K562 (cell line): Measurements from ENCODE around the gene KLHL22. TPM values are rescaled to one million over a fixed set of nuclear protein-coding genes. Genes with fewer than 3 reads are reported as not detected.
A peak's percentile ranks its signal among the peaks of the same experiment; 100 is the strongest.

ENCODE experiments used
- HDAC6 ChIP-seq: IDR thresholded peaks from 2 replicates; pipeline ENCODE4 v1.6.1; 2012; ENCODE audit warnings: low read depth, mild to moderate bottlenecking, control low read depth, inconsistent platforms, low read length, moderate library complexity
- MCM7 ChIP-seq, 2 experiments: fragments of 450-650 bp; IDR thresholded peaks; 2 replicates each; pipeline ENCODE4 v1.6.1; 2016 to 2018
- MYNN ChIP-seq, 2 experiments: sonication (generic); formaldehyde crosslinking in 1 of 2; IDR thresholded peaks; 2 replicates each; pipeline versions ENCODE4 v1.5.0 to v1.6.1; 2016 to 2020; ENCODE audit warnings: antibody characterized with exemption in 1 of 2, missing genetic modification reagents in 1 of 2
- NRF1 ChIP-seq, 2 experiments: fragments of 450-650 bp; IDR thresholded peaks in 1 of 2; conservative IDR thresholded peaks in 1 of 2; 2 replicates each; pipeline ENCODE4 v1.6.1; 2014; ENCODE audit warnings: mild to moderate bottlenecking in 2 of 2
- SAFB ChIP-seq: fragments of 200-400 bp; formaldehyde crosslinking; IDR thresholded peaks from 2 replicates; pipeline ENCODE4 v1.6.1; 2017; ENCODE audit warnings: low read depth, low read length, borderline replicate concordance
- ZNF785 ChIP-seq: fragments of 250-450 bp; sonication (Bioruptor Pico); IDR thresholded peaks from 2 replicates; pipeline ENCODE4 v1.4.0; 2020; ENCODE audit warnings: mild to moderate bottlenecking
- polyA plus RNA-seq, 8 experiments: library from polyadenylated mRNA; depleted of rRNA in 4 of 8; stranded (reverse) in 5 of 8; unstranded in 3 of 8; fragments of >200 nt; fragmentation: Nextera tagmentation in 2 of 8; fragmentation: Illumina TruSeq in 1 of 8; extraction: Ambion mirVana in 2 of 8; extraction: Trizol in 1 of 8; gene quantifications; 2 replicates each; pipeline versions ENCODE4 v1.2.1 to v1.2.3, GENCODE V29; 2011 to 2014; ENCODE audit warnings: inconsistent platforms in 1 of 8, missing spikeins in 1 of 8
- total RNA-seq, 7 experiments: library from RNA; depleted of rRNA in 6 of 7; stranded (reverse); fragments of >200 nt in 6 of 7; fragmentation: Illumina TruSeq in 2 of 7; extraction: Trizol in 2 of 7; gene quantifications; 2 replicates each; pipeline versions ENCODE4 v1.2.1 to v1.2.3, GENCODE V29; 2011 to 2021; ENCODE audit warnings: low replicate concordance in 1 of 7
- TF ChIP-seq, protein P1 (sequence below): fragments of 450-650 bp; IDR thresholded peaks from 2 replicates; pipeline ENCODE4 v1.6.1; 2016; ENCODE audit warnings: missing biosample characterization, missing genetic modification characterization
- TF ChIP-seq, protein P2 (sequence below): fragments of 450-650 bp; IDR thresholded peaks from one replicate; pipeline ENCODE4 v1.6.1; 2018; ENCODE audit warnings: mild to moderate bottlenecking, moderate library complexity; ENCODE audit not compliant: partially characterized antibody
- TF ChIP-seq, protein P3 (sequence below): fragments of 450-650 bp; IDR thresholded peaks from 2 replicates; pipeline ENCODE4 v1.6.1; 2016; ENCODE audit warnings: mild to moderate bottlenecking, moderate library complexity
- TF ChIP-seq, protein P4 (sequence below): fragments of 250-450 bp; sonication (Bioruptor Pico); IDR thresholded peaks from 2 replicates; pipeline ENCODE4 v1.8.0; 2022; ENCODE audit warnings: moderate library complexity, mild to moderate bottlenecking, inconsistent platforms
- TF ChIP-seq, protein P5 (sequence below): fragments of 450-650 bp; IDR thresholded peaks from 2 replicates; pipeline ENCODE4 v1.6.1; 2016; ENCODE audit warnings: antibody characterized with exemption

The KLHL22 gene
- total and polyA plus RNA-seq, 9 of the 15 experiments (the other 6 are each of a cell fraction or from before 2014, with no cell fraction given): 1.3 to 25.6 (median 15.2) TPM

DNA sequence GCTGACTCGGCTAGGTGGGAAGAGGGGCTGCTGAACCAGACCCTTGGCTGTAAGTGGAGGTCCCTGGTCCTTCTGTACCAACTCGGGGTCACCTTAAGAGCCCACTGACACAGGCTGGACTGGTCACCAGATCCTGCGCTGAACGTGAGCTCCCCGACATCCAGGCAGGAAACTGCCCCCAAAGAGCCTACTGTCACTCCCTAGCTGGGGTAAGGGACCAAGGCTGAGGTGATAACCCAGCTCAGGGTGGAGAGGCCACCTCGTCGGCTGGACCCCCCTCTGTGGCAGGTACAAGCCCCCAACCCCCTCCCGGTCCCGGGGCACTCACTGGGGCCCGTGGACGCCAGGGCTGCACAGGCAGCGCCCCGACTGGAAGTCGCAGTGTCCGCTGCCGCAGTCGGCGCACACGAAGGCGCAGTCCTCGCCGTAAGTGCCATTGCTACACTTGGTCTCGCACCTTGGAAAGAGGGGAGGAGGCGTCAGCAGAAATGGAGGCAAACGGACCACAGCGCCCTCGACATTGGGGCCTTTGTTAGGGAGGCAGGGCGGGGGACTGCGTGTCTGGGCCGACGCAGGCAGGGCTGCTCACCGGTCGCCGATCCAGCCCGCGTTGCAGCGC is 65.4 kb downstream of the KLHL22 start (continued):
- TF ChIP-seq MYNN (IDR thresholded peaks at IDR 0.05): no peak
- TF ChIP-seq MYNN (CRISPR knock-in tag; IDR thresholded peaks at IDR 0.05): no peak
- TF ChIP-seq, protein P1, sequence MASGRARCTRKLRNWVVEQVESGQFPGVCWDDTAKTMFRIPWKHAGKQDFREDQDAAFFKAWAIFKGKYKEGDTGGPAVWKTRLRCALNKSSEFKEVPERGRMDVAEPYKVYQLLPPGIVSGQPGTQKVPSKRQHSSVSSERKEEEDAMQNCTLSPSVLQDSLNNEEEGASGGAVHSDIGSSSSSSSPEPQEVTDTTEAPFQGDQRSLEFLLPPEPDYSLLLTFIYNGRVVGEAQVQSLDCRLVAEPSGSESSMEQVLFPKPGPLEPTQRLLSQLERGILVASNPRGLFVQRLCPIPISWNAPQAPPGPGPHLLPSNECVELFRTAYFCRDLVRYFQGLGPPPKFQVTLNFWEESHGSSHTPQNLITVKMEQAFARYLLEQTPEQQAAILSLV (tag): no peak
- TF ChIP-seq ZNF785 (CRISPR knock-in tag): no peak
- peak; percentile 58; the same call in 1 of the 2 replicates for TF ChIP-seq HDAC6
- no peak for TF ChIP-seq MCM7 (IDR thresholded peaks at IDR 0.05)
- TF ChIP-seq, protein P2, sequence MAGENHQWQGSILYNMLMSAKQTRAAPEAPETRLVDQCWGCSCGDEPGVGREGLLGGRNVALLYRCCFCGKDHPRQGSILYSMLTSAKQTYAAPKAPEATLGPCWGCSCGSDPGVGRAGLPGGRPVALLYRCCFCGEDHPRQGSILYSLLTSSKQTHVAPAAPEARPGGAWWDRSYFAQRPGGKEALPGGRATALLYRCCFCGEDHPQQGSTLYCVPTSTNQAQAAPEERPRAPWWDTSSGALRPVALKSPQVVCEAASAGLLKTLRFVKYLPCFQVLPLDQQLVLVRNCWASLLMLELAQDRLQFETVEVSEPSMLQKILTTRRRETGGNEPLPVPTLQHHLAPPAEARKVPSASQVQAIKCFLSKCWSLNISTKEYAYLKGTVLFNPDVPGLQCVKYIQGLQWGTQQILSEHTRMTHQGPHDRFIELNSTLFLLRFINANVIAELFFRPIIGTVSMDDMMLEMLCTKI: no peak
- TF ChIP-seq, protein P3, sequence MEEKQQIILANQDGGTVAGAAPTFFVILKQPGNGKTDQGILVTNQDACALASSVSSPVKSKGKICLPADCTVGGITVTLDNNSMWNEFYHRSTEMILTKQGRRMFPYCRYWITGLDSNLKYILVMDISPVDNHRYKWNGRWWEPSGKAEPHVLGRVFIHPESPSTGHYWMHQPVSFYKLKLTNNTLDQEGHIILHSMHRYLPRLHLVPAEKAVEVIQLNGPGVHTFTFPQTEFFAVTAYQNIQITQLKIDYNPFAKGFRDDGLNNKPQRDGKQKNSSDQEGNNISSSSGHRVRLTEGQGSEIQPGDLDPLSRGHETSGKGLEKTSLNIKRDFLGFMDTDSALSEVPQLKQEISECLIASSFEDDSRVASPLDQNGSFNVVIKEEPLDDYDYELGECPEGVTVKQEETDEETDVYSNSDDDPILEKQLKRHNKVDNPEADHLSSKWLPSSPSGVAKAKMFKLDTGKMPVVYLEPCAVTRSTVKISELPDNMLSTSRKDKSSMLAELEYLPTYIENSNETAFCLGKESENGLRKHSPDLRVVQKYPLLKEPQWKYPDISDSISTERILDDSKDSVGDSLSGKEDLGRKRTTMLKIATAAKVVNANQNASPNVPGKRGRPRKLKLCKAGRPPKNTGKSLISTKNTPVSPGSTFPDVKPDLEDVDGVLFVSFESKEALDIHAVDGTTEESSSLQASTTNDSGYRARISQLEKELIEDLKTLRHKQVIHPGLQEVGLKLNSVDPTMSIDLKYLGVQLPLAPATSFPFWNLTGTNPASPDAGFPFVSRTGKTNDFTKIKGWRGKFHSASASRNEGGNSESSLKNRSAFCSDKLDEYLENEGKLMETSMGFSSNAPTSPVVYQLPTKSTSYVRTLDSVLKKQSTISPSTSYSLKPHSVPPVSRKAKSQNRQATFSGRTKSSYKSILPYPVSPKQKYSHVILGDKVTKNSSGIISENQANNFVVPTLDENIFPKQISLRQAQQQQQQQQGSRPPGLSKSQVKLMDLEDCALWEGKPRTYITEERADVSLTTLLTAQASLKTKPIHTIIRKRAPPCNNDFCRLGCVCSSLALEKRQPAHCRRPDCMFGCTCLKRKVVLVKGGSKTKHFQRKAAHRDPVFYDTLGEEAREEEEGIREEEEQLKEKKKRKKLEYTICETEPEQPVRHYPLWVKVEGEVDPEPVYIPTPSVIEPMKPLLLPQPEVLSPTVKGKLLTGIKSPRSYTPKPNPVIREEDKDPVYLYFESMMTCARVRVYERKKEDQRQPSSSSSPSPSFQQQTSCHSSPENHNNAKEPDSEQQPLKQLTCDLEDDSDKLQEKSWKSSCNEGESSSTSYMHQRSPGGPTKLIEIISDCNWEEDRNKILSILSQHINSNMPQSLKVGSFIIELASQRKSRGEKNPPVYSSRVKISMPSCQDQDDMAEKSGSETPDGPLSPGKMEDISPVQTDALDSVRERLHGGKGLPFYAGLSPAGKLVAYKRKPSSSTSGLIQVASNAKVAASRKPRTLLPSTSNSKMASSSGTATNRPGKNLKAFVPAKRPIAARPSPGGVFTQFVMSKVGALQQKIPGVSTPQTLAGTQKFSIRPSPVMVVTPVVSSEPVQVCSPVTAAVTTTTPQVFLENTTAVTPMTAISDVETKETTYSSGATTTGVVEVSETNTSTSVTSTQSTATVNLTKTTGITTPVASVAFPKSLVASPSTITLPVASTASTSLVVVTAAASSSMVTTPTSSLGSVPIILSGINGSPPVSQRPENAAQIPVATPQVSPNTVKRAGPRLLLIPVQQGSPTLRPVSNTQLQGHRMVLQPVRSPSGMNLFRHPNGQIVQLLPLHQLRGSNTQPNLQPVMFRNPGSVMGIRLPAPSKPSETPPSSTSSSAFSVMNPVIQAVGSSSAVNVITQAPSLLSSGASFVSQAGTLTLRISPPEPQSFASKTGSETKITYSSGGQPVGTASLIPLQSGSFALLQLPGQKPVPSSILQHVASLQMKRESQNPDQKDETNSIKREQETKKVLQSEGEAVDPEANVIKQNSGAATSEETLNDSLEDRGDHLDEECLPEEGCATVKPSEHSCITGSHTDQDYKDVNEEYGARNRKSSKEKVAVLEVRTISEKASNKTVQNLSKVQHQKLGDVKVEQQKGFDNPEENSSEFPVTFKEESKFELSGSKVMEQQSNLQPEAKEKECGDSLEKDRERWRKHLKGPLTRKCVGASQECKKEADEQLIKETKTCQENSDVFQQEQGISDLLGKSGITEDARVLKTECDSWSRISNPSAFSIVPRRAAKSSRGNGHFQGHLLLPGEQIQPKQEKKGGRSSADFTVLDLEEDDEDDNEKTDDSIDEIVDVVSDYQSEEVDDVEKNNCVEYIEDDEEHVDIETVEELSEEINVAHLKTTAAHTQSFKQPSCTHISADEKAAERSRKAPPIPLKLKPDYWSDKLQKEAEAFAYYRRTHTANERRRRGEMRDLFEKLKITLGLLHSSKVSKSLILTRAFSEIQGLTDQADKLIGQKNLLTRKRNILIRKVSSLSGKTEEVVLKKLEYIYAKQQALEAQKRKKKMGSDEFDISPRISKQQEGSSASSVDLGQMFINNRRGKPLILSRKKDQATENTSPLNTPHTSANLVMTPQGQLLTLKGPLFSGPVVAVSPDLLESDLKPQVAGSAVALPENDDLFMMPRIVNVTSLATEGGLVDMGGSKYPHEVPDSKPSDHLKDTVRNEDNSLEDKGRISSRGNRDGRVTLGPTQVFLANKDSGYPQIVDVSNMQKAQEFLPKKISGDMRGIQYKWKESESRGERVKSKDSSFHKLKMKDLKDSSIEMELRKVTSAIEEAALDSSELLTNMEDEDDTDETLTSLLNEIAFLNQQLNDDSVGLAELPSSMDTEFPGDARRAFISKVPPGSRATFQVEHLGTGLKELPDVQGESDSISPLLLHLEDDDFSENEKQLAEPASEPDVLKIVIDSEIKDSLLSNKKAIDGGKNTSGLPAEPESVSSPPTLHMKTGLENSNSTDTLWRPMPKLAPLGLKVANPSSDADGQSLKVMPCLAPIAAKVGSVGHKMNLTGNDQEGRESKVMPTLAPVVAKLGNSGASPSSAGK: peak; percentile 16; the same call in 1 of the 2 replicates
- TF ChIP-seq NRF1 (conservative IDR thresholded peaks at IDR 0.05 in 1 of 2, IDR thresholded peaks at IDR 0.05 in 1 of 2): no peak
- TF ChIP-seq, protein P4, sequence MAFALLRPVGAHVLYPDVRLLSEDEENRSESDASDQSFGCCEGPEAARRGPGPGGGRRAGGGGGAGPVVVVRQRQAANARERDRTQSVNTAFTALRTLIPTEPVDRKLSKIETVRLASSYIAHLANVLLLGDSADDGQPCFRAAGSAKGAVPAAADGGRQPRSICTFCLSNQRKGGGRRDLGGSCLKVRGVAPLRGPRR (CRISPR knock-in tag): no peak
- TF ChIP-seq, protein P5, sequence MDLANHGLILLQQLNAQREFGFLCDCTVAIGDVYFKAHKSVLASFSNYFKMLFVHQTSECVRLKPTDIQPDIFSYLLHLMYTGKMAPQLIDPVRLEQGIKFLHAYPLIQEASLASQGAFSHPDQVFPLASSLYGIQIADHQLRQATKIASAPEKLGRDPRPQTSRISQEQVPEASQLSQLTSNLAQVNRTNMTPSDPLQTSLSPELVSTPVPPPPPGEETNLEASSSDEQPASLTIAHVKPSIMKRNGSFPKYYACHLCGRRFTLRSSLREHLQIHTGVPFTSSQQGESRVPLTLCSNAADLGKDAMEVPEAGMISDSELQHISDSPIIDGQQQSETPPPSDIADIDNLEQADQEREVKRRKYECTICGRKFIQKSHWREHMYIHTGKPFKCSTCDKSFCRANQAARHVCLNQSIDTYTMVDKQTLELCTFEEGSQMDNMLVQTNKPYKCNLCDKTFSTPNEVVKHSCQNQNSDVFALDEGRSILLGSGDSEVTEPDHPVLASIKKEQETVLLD: no peak
- TF ChIP-seq SAFB: no peak
